Right lobe of liver (tissue), 4 donors: ENCODE results near the gene MAP3K1.

Experiments used
- CTCF ChIP-seq, 4 donors: fragments of 200-600 bp in 3 of 4; fragments of 450-650 bp in 1 of 4; IDR thresholded peaks; one replicate each; pipeline versions ENCODE4 v1.5.1 to v1.8.0; 2016 to 2022; ENCODE audit warnings: antibody characterized with exemption in 4 of 4, mild to moderate bottlenecking in 2 of 4
- POLR2A ChIP-seq: fragments of 450-650 bp; IDR thresholded peaks from one replicate; pipeline ENCODE4 v1.6.1; 2017; ENCODE audit warnings: antibody characterized with exemption, mild to moderate bottlenecking
- donor health status: DM: no; HTN: no; CAD: no.
- donor health status: DM: no; HTN: no; CAD: no.
- donor health status: DM: no; HTN: yes; CAD: no.

- no peak for TF ChIP-seq POLR2A
- no peak for TF ChIP-seq CTCF (IDR thresholded peaks at IDR 0.05)
Observed at GRCh38 chr5:56810826-56811225, 4.5 kb upstream of the MAP3K1 start.
